HEK293 (cell line): ENCODE data around the gene PTGDR.

Source experiments
- CTCF ChIA-PET: fragments of 350-600 bp; formaldehyde crosslinking; extraction: SDS; loops from one replicate; lab custom pipeline; 2021; ENCODE audit warnings: antibody characterized with exemption; lab: Yijun Ruan, JAX
- POLR2A ChIA-PET: fragments of 300-600 bp; formaldehyde crosslinking; extraction: SDS; loops from one replicate; lab custom pipeline; 2020; ENCODE audit warnings: antibody characterized with exemption, inconsistent platforms; lab: Yijun Ruan, JAX
- H3K27ac ChIP-seq: fragments of 200-500 bp; sonication (Bioruptor generic); 2 replicates; pipeline ENCODE4 v1.5.1; 2014; ENCODE audit warnings: low read depth, low read length, control low read depth, inconsistent platforms; ENCODE audit errors: extremely low read depth
- H3K36me3 ChIP-seq, 2 experiments: fragments of 200-500 bp in 1 of 2; sonication (Bioruptor generic) in 1 of 2; 1 replicate in 1 of 2; 2 replicates in 1 of 2; pipeline ENCODE4 v1.5.1; 2014 to 2017; ENCODE audit warnings: inconsistent platforms in 2 of 2, low read length in 2 of 2; ENCODE audit not compliant: control insufficient read depth in 2 of 2, insufficient read depth in 1 of 2
- H3K4me1 ChIP-seq: fragments of 200-500 bp; sonication (Bioruptor generic); 2 replicates; pipeline ENCODE4 v1.5.1; 2014; ENCODE audit warnings: mild to moderate bottlenecking, low read length, inconsistent platforms; ENCODE audit not compliant: control insufficient read depth, insufficient read depth
- H3K4me3 ChIP-seq: 2 replicates; pipeline ENCODE4 v1.5.1; 2011; ENCODE audit warnings: low read depth, mild to moderate bottlenecking, control low read depth, low read length, moderate library complexity
- H3K9me3 ChIP-seq: fragments of 200-500 bp; sonication (Bioruptor generic); 2 replicates; pipeline ENCODE4 v1.5.1; 2014; ENCODE audit warnings: low read depth, low read length, inconsistent platforms; ENCODE audit not compliant: control insufficient read depth, insufficient read depth
- GLIS2 ChIP-seq: fragments of 450-650 bp; formaldehyde crosslinking; IDR thresholded peaks from 2 replicates; pipeline ENCODE4 v1.5.1; 2016; ENCODE audit warnings: missing biosample characterization, missing genetic modification characterization
- ZNF16 ChIP-seq: fragments of 450-650 bp; formaldehyde crosslinking; IDR thresholded peaks from 2 replicates; pipeline ENCODE4 v1.5.1; 2016; ENCODE audit warnings: low read depth, missing biosample characterization, missing genetic modification characterization
- ZNF175 ChIP-seq: fragments of 450-650 bp; formaldehyde crosslinking; IDR thresholded peaks from 2 replicates; pipeline ENCODE4 v1.5.1; 2016; ENCODE audit warnings: missing biosample characterization, missing genetic modification characterization
- ZNF184 ChIP-seq: fragments of 450-650 bp; IDR thresholded peaks from 2 replicates; pipeline ENCODE4 v1.5.1; 2018; ENCODE audit warnings: missing biosample characterization, mild to moderate bottlenecking, missing genetic modification characterization
- ZNF274 ChIP-seq, 2 experiments: fragments of 200-500 bp in 1 of 2; fragments of 450-650 bp in 1 of 2; sonication (Bioruptor generic) in 1 of 2; formaldehyde crosslinking in 1 of 2; IDR thresholded peaks; 2 replicates each; pipeline versions ENCODE4 v1.5.1 to v1.6.1; 2014 to 2016; ENCODE audit warnings: borderline replicate concordance in 1 of 2, inconsistent platforms in 1 of 2, low read length in 1 of 2, missing biosample characterization in 1 of 2, missing genetic modification characterization in 1 of 2
- ZNF404 ChIP-seq: fragments of 450-650 bp; formaldehyde crosslinking; IDR thresholded peaks from 2 replicates; pipeline ENCODE4 v1.5.1; 2017; ENCODE audit warnings: missing biosample characterization, missing genetic modification characterization
- ZNF473 ChIP-seq: fragments of 450-650 bp; formaldehyde crosslinking; IDR thresholded peaks from 2 replicates; pipeline ENCODE4 v1.5.1; 2017; ENCODE audit warnings: missing biosample characterization, missing genetic modification characterization
- ZNF585B ChIP-seq: fragments of 450-650 bp; formaldehyde crosslinking; IDR thresholded peaks from 2 replicates; pipeline ENCODE4 v1.5.1; 2016; ENCODE audit warnings: missing biosample characterization, missing genetic modification characterization
- ZNF76 ChIP-seq: fragments of 450-650 bp; formaldehyde crosslinking; IDR thresholded peaks from 2 replicates; pipeline ENCODE4; 2016; ENCODE audit warnings: low read depth, missing biosample characterization, missing genetic modification characterization, borderline replicate concordance
- TF ChIP-seq, protein P1 (sequence below): fragments of 450-650 bp; formaldehyde crosslinking; IDR thresholded peaks from 2 replicates; pipeline ENCODE4 v1.5.1; 2016; ENCODE audit warnings: missing biosample characterization, missing genetic modification characterization, low read depth
- TF ChIP-seq, protein P2 (sequence below): fragments of 450-650 bp; formaldehyde crosslinking; IDR thresholded peaks from 2 replicates; pipeline ENCODE4 v1.5.1; 2017; ENCODE audit warnings: missing biosample characterization, missing genetic modification characterization
- TF ChIP-seq, protein P3 (sequence below): fragments of 450-650 bp; formaldehyde crosslinking; IDR thresholded peaks from 2 replicates; pipeline ENCODE4 v1.5.1; 2016; ENCODE audit warnings: missing biosample characterization, missing genetic modification characterization, borderline replicate concordance
- TF ChIP-seq, protein P4 (sequence below): fragments of 450-650 bp; formaldehyde crosslinking; IDR thresholded peaks from 2 replicates; pipeline ENCODE4 v1.5.1; 2016; ENCODE audit warnings: missing biosample characterization, missing genetic modification characterization
- TF ChIP-seq, protein P5 (sequence below): fragments of 450-650 bp; formaldehyde crosslinking; IDR thresholded peaks from 2 replicates; pipeline ENCODE4 v1.5.0; 2017; ENCODE audit warnings: missing biosample characterization, missing genetic modification characterization, borderline replicate concordance
- TF ChIP-seq, protein P6 (sequence below): fragments of 450-650 bp; formaldehyde crosslinking; IDR thresholded peaks from 2 replicates; pipeline ENCODE4 v1.5.1; 2016; ENCODE audit warnings: missing biosample characterization, missing genetic modification characterization

The PTGDR gene

DNA sequence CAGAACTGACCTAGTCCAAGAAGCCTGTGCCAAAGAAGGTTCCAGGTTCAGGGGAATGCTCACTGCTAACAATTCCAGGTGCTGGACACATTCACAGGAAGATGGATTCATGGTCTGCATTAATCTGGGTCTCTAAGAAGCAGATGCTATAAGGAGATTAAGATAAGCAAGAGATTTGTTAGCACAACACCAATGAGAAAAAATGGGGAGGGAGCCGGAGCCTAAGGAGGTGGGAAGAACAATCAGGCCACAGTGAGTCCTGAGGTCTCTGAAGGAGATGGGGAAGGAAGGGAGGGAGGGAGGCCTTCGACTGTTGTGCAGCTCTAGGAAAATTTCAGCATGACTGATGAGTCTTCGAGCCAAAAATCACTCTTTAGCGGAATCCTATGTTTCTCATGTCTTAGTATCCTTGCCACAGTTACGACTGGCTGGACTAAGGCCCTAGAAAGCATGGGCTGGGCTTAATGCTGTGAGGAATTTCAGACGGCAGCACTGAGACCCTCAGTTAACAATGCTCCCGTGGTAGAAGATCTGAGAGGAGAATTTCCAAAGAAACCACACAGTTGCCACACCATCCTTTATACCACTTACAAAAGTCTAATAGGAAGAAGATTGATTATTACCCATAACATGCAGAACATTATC, 31.5 kb upstream of the PTGDR start:
- H3K27ac ChIP-seq = no peak overlapping the region
- TF ChIP-seq ZNF585B (tag by site-specific recombination) (no peak), ZNF175 (tag by site-specific recombination) (no peak), ZNF184 (tag by site-specific recombination) (no peak), ZNF274 (IDR thresholded peaks at IDR 0.05; ENCODE audit: low read length) (no peak), ZNF274 (tag by site-specific recombination; IDR thresholded peaks at IDR 0.05; ENCODE audit: borderline replicate concordance) (no peak), ZNF404 (tag by site-specific recombination) (no peak), ZNF473 (tag by site-specific recombination) (no peak), GLIS2 (tag by site-specific recombination) (no peak), ZNF76 (tag by site-specific recombination) (no peak), ZNF16 (tag by site-specific recombination) (no peak)
- TF ChIP-seq, protein P1, sequence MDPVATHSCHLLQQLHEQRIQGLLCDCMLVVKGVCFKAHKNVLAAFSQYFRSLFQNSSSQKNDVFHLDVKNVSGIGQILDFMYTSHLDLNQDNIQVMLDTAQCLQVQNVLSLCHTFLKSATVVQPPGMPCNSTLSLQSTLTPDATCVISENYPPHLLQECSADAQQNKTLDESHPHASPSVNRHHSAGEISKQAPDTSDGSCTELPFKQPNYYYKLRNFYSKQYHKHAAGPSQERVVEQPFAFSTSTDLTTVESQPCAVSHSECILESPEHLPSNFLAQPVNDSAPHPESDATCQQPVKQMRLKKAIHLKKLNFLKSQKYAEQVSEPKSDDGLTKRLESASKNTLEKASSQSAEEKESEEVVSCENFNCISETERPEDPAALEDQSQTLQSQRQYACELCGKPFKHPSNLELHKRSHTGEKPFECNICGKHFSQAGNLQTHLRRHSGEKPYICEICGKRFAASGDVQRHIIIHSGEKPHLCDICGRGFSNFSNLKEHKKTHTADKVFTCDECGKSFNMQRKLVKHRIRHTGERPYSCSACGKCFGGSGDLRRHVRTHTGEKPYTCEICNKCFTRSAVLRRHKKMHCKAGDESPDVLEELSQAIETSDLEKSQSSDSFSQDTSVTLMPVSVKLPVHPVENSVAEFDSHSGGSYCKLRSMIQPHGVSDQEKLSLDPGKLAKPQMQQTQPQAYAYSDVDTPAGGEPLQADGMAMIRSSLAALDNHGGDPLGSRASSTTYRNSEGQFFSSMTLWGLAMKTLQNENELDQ (tag by site-specific recombination) = no peak
- TF ChIP-seq, protein P2, sequence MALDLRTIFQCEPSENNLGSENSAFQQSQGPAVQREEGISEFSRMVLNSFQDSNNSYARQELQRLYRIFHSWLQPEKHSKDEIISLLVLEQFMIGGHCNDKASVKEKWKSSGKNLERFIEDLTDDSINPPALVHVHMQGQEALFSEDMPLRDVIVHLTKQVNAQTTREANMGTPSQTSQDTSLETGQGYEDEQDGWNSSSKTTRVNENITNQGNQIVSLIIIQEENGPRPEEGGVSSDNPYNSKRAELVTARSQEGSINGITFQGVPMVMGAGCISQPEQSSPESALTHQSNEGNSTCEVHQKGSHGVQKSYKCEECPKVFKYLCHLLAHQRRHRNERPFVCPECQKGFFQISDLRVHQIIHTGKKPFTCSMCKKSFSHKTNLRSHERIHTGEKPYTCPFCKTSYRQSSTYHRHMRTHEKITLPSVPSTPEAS (tag by site-specific recombination) = no peak
- TF ChIP-seq, protein P3, sequence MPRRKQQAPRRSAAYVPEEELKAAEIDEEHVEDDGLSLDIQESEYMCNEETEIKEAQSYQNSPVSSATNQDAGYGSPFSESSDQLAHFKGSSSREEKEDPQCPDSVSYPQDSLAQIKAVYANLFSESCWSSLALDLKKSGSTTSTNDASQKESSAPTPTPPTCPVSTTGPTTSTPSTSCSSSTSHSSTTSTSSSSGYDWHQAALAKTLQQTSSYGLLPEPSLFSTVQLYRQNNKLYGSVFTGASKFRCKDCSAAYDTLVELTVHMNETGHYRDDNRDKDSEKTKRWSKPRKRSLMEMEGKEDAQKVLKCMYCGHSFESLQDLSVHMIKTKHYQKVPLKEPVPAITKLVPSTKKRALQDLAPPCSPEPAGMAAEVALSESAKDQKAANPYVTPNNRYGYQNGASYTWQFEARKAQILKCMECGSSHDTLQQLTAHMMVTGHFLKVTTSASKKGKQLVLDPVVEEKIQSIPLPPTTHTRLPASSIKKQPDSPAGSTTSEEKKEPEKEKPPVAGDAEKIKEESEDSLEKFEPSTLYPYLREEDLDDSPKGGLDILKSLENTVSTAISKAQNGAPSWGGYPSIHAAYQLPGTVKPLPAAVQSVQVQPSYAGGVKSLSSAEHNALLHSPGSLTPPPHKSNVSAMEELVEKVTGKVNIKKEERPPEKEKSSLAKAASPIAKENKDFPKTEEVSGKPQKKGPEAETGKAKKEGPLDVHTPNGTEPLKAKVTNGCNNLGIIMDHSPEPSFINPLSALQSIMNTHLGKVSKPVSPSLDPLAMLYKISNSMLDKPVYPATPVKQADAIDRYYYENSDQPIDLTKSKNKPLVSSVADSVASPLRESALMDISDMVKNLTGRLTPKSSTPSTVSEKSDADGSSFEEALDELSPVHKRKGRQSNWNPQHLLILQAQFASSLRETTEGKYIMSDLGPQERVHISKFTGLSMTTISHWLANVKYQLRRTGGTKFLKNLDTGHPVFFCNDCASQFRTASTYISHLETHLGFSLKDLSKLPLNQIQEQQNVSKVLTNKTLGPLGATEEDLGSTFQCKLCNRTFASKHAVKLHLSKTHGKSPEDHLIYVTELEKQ (tag by site-specific recombination) = no peak
- TF ChIP-seq, protein P4, sequence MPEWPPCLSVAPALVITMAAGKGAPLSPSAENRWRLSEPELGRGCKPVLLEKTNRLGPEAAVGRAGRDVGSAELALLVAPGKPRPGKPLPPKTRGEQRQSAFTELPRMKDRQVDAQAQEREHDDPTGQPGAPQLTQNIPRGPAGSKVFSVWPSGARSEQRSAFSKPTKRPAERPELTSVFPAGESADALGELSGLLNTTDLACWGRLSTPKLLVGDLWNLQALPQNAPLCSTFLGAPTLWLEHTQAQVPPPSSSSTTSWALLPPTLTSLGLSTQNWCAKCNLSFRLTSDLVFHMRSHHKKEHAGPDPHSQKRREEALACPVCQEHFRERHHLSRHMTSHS (tag by site-specific recombination) = no peak
- TF ChIP-seq, protein P5, sequence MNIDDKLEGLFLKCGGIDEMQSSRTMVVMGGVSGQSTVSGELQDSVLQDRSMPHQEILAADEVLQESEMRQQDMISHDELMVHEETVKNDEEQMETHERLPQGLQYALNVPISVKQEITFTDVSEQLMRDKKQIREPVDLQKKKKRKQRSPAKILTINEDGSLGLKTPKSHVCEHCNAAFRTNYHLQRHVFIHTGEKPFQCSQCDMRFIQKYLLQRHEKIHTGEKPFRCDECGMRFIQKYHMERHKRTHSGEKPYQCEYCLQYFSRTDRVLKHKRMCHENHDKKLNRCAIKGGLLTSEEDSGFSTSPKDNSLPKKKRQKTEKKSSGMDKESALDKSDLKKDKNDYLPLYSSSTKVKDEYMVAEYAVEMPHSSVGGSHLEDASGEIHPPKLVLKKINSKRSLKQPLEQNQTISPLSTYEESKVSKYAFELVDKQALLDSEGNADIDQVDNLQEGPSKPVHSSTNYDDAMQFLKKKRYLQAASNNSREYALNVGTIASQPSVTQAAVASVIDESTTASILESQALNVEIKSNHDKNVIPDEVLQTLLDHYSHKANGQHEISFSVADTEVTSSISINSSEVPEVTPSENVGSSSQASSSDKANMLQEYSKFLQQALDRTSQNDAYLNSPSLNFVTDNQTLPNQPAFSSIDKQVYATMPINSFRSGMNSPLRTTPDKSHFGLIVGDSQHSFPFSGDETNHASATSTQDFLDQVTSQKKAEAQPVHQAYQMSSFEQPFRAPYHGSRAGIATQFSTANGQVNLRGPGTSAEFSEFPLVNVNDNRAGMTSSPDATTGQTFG = no peak
- TF ChIP-seq, protein P6, sequence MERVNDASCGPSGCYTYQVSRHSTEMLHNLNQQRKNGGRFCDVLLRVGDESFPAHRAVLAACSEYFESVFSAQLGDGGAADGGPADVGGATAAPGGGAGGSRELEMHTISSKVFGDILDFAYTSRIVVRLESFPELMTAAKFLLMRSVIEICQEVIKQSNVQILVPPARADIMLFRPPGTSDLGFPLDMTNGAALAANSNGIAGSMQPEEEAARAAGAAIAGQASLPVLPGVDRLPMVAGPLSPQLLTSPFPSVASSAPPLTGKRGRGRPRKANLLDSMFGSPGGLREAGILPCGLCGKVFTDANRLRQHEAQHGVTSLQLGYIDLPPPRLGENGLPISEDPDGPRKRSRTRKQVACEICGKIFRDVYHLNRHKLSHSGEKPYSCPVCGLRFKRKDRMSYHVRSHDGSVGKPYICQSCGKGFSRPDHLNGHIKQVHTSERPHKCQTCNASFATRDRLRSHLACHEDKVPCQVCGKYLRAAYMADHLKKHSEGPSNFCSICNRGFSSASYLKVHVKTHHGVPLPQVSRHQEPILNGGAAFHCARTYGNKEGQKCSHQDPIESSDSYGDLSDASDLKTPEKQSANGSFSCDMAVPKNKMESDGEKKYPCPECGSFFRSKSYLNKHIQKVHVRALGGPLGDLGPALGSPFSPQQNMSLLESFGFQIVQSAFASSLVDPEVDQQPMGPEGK (tag by site-specific recombination) = no peak
- TF ChIP-seq, all 188 proteins: peak for 0
- H3K4me1 ChIP-seq = peaks cover 7% of the 10 kb centered on the region; the same call in 1 of the 2 replicates

More for the DNA sequence above, 31.5 kb upstream of the PTGDR start:
- ChIA-PET POLR2A (no interaction called here), CTCF (no interaction called here)
- no peak overlapping the region for H3K4me3 ChIP-seq
- H3K9me3 ChIP-seq = no peaks in the 10 kb centered on the region
- no peaks in the 10 kb centered on the region for H3K36me3 ChIP-seq
